ENCODE results near the gene FAM43B.

The FAM43B gene

GRCh38 chr1:20588634-20589225, 36.4 kb downstream of the FAM43B start, which contains the start of gene CDA:
Gene CDA (plus strand): TSS chr1:20589097. CDS start chr1:20589130, 33 bp downstream.
- peak within 1 kb of the TSS; percentile 17 to 29 for H3K4me3 ChIP-seq
- TF ChIP-seq, protein P1, sequence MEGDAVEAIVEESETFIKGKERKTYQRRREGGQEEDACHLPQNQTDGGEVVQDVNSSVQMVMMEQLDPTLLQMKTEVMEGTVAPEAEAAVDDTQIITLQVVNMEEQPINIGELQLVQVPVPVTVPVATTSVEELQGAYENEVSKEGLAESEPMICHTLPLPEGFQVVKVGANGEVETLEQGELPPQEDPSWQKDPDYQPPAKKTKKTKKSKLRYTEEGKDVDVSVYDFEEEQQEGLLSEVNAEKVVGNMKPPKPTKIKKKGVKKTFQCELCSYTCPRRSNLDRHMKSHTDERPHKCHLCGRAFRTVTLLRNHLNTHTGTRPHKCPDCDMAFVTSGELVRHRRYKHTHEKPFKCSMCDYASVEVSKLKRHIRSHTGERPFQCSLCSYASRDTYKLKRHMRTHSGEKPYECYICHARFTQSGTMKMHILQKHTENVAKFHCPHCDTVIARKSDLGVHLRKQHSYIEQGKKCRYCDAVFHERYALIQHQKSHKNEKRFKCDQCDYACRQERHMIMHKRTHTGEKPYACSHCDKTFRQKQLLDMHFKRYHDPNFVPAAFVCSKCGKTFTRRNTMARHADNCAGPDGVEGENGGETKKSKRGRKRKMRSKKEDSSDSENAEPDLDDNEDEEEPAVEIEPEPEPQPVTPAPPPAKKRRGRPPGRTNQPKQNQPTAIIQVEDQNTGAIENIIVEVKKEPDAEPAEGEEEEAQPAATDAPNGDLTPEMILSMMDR (IDR thresholded peaks at IDR 0.05): no peak
- H3K4me1 ChIP-seq: peaks cover 0 to 8% (median 4%) of the 10 kb centered on the region in 4 donors
- peak in 1 of 2 donors; percentile 23 for DNase-seq
- no peak within 1 kb of the TSS for H3K27ac ChIP-seq
- H3K27me3 ChIP-seq: peaks cover 0 to 64% of the 10 kb centered on the region in 2 donors
- H3K9me3 ChIP-seq: no peaks in the 10 kb centered on the region
- intact Hi-C loops (cut with DNase I; ENCODE audit: low total_unique reads): no loop called here
- no peaks in the 10 kb centered on the region for H3K36me3 ChIP-seq

DNA sequence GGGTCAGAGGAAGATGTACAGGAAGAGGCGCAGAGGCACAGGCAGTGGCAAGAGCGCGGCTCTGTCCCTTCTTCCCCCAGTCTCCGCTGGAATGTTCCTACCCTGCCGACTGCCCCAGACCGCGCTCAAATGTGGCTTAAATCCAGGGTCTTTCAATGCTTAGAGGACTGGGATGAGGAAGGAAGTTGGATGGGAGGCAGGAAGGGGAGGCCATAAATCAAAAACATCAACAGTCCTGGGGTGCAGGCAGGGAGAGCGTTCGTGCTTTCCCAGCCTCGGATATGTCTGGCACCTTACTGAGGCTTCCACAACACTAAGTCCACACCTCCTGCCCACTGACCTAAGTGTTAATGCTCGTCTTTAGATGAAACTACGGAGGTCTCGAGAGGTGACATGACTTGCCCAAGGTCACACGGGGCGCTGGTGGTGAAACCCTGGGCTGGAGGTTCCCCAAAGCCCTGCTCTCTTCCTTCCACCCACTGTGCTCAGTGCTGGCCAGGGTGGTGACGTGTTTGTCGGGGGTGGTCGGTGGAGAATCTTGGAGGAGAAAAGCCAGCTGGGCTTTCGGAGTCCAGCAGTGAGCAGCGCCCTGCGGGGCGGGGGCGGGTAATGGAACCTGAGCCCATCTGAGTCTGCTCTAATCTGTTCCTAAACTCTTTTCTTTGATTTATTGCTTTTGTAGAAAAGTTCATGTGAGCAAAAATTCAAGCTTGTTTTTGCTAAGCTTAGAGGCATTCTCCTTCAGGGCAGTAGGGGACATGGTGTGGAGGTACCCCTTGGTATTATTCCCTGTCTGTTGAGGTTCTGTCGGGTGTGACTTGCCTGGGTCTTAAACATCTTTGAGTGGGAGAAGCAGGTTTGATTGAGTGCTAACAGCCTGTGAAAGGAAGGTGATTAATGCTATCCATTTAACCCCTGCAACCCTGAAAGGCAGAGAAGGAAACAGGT, 37.2 kb downstream of the FAM43B start:
- intact Hi-C loops (cut with DNase I; ENCODE audit: low total_unique reads): no loop called here

GRCh38 chr1:20590306-20590777, 38.0 kb downstream of the FAM43B start:
- peaks cover 0 to 8% (median 4%) of the 10 kb centered on the region in 4 donors for H3K4me1 ChIP-seq
- intact Hi-C loops (cut with DNase I; ENCODE audit: low total_unique reads): no loop called here
- no peaks in the 10 kb centered on the region for H3K9me3 ChIP-seq
- TF ChIP-seq, protein P1 (IDR thresholded peaks at IDR 0.05): no peak
- no peaks in the 10 kb centered on the region for H3K36me3 ChIP-seq
- no peak overlapping the region for H3K27ac ChIP-seq
- H3K27me3 ChIP-seq: peaks cover 0 to 68% of the 10 kb centered on the region in 2 donors
- DNase-seq: peak in 1 of 2 donors; percentile 69
- H3K4me3 ChIP-seq: peak overlapping the region in 1 of 2 donors; percentile 29

More for the DNA sequence above, 37.2 kb downstream of the FAM43B start:
- no peaks in the 10 kb centered on the region for H3K9me3 ChIP-seq
- TF ChIP-seq, protein P1 (IDR thresholded peaks at IDR 0.05): no peak
- no peak overlapping the region for H3K27ac ChIP-seq
- H3K4me1 ChIP-seq: peaks cover 0 to 8% (median 4%) of the 10 kb centered on the region in 4 donors
- peak in 1 of 2 donors; percentile 58 for DNase-seq
- no peaks in the 10 kb centered on the region for H3K36me3 ChIP-seq
- peaks cover 0 to 66% of the 10 kb centered on the region in 2 donors for H3K27me3 ChIP-seq
- H3K4me3 ChIP-seq: peak overlapping the region; percentile 17 to 29

DNA sequence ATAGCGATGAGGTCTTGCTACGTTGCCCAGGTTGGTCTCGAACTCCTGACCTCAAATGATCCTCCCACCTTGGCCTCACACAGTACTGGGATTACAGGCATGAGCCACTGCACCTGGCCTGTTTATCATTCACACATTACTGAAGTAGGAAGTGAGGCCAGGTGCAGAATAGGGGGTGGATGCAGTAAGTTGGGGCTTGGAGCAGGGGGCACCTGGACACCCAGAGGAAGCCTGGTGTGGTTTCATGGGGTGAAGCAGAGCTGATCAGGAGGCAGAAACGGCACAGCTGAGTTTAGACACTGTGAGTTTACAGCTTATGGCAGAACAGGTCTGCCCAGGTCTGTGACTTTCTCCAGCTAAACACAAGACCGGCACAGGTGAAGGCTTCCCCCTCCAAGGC, 41.4 kb downstream of the FAM43B start:
- Histone ChIP-seq H3K36me3 (no peaks in the 10 kb centered on the region), H3K27me3 (peaks cover 0 to 54% of the 10 kb centered on the region in 2 donors), H3K4me1 (peaks cover 0 to 7% (median 2%) of the 10 kb centered on the region in 4 donors), H3K27ac (no peak overlapping the region), H3K9me3 (no peaks in the 10 kb centered on the region), H3K4me3 (no peak overlapping the region)
- no peak for DNase-seq
- TF ChIP-seq, protein P1 (IDR thresholded peaks at IDR 0.05): no peak
- intact Hi-C loops (cut with DNase I; ENCODE audit: low total_unique reads): no loop called here

DNA sequence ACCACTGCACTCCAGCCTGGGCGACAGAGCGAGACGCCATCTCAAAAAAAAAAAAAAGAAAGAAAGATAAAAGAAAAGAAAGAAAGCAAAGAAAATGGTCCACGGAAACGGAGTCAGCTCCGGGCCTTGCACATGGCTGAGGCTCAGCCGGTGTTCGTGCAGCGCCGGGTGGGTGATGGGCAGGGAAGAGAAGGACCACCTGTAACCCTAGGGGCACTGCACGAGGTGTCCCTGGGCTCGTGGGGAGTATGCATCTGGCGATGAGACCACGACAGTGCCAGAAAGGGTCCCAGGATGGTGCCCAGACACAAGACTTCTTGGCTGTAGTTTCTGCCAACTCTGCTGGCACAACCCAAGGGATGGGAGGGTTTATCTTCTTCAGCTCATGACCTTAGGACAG, 42.4 kb downstream of the FAM43B start:
- TF ChIP-seq, protein P1 (IDR thresholded peaks at IDR 0.05): no peak
- no peak overlapping the region for H3K4me3 ChIP-seq
- peaks cover 0 to 3% (median 1%) of the 10 kb centered on the region in 4 donors for H3K4me1 ChIP-seq
- H3K9me3 ChIP-seq: no peaks in the 10 kb centered on the region
- no peak for DNase-seq
- no peaks in the 10 kb centered on the region for H3K36me3 ChIP-seq
- H3K27me3 ChIP-seq: peaks cover 0 to 44% of the 10 kb centered on the region in 2 donors
- no peak overlapping the region for H3K27ac ChIP-seq
- intact Hi-C loops (cut with DNase I; ENCODE audit: low total_unique reads): no loop called here

Data from tibial artery (tissue), 4 donors.